Central memory CD4-positive, alpha-beta T cell (primary cell): Measurements from ENCODE around the gene SPHK2.

Experiments
- DNase-seq: peaks from one replicate; pipeline ENCODE4 v3.0.0; 2022

The SPHK2 gene

GRCh38 chr19:48603850-48604249 is 15.5 kb upstream of the SPHK2 start:
- no peak for DNase-seq

DNA sequence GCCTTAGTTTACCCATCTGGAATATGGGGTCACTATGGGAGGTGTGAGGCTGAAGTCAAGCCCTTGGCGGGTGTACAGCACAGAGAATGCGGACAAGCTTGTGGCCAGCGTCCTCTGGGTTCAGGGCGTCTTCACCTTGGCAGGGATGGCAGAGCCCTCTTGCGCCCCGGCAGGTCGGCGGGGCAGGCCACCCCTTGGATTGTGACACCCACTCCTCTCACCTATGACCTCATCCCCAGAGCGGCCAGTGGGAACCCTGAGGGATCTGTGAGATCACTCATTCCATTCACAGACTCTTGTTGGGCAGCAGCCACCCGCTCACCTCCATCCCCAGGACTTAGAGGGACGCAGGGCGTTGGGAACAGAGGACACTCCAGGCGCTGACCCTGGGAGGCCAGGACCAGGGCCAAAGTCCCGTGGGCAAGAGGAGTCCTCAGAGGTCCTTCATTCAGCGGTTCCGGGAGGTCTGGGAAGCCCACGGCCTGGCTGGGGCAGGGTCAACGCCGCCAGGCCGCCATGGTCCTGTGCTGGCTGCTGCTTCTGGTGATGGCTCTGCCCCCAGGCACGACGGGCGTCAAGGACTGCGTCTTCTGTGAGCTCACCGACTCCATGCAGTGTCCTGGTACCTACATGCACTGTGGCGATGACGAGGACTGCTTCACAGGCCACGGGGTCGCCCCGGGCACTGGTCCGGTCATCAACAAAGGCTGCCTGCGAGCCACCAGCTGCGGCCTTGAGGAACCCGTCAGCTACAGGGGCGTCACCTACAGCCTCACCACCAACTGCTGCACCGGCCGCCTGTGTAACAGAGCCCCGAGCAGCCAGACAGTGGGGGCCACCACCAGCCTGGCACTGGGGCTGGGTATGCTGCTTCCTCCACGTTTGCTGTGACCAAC is 12.6 kb upstream of the SPHK2 start, which contains the start of gene SPACA4:
Gene SPACA4 (plus strand): TSS at position 280 of the 896 bp plus-strand sequence. CDS start 237 bp downstream, at position 517.
- DNase-seq: no peak

- DNase-seq: no peak
Observed at GRCh38 chr19:48607359-48607755, 11.9 kb upstream of the SPHK2 start.

GRCh38 chr19:48608798-48609263 is 10.5 kb upstream of the SPHK2 start:
- DNase-seq: peak; percentile 42

- no peak for DNase-seq
Observed at GRCh38 chr19:48609571-48610108, 9.7 kb upstream of the SPHK2 start.

DNA sequence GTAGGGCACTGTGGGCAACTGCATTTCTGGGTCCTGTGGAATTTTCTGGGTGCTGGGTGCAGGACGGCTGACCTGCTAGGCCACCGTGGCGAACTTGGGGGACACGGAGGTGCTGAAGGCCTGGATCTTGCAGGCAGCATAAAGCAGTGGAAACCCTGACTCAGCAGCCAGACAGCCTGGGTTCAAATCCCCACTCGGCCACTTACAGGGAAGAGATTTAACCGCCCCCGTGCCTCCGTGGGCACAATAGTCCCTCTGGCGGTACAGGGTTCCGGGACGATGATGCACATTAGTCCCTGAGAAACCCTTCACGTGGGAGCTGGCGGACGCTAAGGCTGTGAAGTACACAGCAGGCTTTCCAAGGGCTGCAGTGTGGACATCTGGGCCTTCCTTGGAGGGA is 7.4 kb upstream of the SPHK2 start:
- DNase-seq: no peak

DNA sequence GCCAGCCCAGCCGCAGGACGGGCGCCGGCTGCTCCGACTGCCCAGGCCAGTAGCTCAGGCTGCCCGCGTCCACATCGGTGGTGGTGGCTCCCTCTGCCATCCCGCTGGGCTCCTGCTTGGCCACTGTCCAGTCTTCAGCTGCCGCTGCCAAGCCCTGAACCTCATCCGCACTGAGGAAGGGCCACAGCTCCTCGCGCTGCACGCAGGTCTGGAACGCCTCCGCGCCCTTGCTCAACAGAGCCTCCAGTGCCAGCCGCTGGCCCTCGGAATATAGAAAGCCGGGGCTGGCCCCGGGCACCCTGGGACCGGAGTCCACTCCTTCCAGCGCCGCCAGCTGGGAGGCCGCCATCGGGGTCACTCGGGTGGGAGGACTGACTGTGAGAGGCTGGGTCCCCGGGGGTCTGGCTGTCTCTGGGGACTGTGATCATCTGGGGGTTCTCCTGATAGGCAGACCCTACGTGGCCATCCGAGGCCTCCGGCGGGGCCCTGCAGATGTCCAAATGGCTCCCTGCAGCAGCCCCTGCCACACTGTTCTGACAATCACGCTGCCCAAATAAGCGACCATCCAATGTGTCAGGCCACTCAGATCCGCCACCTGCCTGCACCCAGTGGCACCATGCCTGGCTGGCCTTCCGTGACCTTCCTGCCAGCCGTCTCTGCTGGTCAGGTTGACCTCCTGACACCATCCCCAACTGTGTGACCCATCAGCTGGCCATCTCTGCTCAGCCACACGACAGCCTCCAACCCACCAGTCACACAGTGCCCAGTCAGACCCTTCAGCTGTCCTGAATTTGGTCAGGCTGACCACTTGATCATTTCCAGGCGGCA is 6.1 kb upstream of the SPHK2 start:
- DNase-seq: no peak

GRCh38 chr19:48613852-48614435 is 5.4 kb upstream of the SPHK2 start:
- no peak for DNase-seq

DNA sequence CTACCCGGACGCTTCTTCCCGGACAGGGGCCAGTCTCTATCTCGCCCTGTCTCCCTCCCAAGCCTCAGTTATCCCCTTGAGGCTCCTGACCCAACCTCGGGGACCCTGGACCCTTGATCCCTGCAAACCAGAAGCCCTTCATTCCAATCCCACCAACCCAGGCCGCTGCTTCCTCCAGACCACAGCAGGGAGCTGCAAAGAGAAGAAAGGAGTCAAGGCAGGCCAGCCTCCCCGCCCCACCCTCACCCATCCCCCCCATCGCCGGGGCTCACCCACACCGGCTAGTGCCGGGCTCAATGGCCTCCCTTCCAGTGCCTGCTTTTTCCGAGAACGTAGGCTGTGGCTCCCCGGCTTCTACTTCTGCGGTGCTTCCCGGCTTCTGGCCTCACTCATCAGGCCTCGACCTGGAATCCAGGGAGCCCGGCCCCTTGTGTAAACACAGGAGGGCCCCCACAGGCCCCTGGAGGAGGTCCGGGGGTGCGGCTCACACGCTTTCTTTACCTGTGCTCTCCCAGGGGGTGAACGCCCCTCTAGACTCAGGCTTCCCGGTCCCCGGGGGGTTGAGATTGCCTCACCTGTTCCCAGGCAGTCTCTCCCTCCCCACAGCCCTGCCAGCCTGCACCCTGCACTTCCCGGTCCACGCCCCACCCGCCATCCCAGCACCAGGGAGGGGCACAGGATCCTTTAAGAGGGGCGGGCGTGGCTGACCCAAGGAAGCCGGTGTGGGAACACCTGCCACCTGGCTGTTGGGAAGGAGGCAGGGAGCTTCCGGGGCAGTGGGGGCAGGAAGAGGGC is 4.7 kb upstream of the SPHK2 start, which contains the start of gene FAM83E:
Gene FAM83E (minus strand): TSS at position 641 of the 795 bp plus-strand sequence. CDS start 1,704 bp downstream, outside the sequence.
- no peak for DNase-seq

DNA sequence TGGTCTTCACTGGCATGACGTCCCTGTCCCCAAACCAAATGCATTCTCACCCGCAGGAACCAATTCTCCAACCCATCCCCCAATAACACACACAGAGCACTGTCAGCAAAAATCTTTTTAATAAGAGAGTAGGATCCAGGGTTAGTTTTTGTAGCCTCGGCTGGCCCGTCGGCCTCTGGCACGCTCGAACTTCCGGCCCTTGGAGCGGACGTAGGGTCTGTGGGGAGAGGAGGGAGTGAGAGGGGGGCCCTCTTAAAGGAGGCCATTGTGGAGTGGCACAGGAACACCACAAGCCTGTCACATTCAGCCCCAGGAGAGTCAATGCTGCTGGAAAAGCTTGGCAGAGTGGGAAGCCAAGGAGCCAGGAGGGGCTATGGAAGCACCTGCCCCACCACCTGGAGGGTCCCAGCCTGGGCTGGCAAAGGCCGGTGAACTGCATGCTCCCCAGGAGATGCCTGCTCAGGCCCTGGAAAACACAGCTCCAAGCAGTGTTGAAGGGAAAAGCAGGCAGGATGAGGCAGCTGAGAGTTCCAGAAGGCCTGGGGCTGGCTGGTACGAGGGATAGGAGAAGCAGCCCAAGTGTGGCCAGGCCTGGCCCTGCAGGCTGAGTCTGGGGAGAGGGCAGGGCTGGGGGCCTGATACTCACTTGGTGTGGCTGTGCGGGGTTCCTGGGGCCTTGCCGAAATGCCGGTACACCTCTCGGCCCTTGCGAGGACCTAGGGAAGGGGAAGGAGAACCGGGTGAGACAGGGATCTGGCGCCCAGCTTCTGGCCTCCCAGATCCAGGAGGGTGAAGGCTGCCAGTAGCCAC is 3.9 kb upstream of the SPHK2 start:
- no peak for DNase-seq

DNA sequence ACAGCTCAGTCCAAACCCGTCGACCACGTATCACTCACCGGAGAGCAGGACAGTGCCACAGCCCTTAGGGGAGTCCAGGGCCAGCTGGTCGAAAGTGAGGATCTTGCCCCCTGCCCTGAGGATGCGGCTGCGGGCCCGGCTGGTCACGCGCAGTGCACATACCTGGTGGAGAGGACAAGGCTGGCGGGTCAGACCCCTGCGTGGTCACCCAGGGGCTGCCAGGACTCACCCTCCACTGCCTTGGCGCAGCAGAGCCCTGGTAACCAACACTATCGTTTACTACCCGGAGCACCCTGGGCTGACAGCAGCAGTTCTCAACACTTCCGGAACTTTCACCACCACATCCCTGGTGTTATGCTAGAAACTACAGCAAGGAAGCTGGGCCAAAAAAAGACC is 3.3 kb upstream of the SPHK2 start:
- no peak for DNase-seq

DNA sequence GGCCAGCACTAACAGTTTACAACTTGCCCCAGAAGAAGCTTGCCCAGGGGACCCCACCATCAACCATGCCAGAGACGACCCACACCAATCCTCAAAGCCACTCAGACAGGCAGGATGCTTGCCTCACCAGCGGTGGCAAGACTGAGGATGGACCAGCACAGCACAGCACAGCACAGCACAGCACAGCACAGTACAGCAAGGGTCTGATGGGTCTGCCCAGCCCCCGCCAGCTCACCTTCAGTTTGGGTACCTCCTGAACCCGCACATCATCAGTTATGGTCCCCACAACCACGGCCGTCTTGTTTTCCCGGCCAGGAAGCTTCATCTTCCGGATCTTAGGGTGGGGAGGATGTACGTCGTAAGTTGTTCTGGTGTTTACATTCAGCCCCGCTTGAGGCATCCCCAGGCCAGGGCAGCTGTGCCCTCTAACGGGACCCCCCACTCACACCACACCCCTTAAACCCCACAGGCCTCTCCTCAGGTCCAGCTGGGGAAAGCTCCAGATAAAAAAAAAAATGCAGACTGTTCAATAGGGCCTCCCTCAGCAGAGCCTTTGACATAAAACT is 2.7 kb upstream of the SPHK2 start:
- no peak for DNase-seq

- no peak for DNase-seq
Observed at GRCh38 chr19:48617146-48617937, 2.0 kb upstream of the SPHK2 start.

DNA sequence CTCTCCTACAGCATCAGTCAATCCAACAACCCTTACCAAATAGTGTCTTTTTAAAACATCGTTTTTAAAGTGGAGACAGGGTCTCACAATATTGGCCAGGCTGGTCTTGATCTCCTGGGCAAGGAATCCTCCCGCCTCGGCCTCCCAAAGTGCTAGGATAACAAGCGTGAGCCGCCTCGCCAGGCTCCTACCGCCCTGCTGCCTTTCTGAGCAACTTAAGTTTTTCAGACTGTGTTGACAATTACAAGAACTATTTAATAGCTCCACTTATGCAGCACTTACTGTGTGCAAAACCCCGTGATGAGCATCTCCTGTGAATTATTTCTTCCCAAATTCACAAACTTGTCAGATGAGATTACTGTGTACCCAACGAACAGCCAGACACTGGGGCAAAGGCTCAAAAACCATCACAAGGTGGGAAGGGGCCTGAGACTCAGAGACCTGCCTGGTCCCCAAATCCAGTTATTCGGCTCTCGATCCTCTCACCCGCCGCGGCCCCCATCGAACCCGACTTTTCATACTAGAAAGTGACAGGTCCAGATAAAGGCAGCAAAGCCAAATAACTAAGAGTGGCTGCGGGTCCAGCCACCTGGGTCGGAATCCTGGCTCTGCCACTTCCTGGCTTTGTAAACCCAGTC is 909 bp upstream of the SPHK2 start:
- DNase-seq: no peak

- DNase-seq: no peak
Observed at GRCh38 chr19:48619692-48620585, 633 bp downstream of the SPHK2 start.

DNA sequence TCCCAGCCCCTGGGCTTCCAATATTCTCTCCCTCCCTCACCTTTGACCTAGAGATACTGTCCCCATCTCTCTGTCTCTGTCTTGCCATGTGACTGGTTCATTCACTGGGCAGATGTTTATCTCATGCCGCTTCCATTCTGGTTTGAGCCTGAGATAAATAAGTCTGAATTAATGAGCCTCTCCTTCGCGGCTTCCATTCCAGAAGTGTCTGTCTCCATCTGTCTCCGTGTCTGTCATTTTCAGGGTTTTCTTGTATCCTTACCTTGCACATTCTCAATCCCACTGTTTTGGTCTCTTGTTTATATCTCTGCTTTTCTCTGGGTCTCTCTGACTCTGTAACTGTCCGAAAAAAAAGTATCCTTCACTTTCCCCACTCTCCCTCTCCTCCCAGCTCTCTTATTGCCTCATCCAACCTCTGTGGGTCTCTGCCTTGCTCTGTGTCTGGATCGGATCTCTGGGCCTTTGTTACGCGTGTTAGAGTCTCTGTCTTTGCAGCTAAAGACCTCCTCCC is 4.3 kb downstream of the SPHK2 start:
- DNase-seq: no peak

- peak; percentile 89 for DNase-seq
Observed at GRCh38 chr19:48624067-48624594, 4.8 kb downstream of the SPHK2 start.
